K562 (cell line): ENCODE data around the gene TRERF1. TPM values are rescaled to one million over a fixed set of nuclear protein-coding genes. Genes with fewer than 3 reads are reported as not detected.

Source experiments
- ATAC-seq: fragments of 200-7000 bp; cut with Tn5 transposase; 3 replicates; pipeline ENCODE4 v1.9.1; 2020; ENCODE audit warnings: moderate library complexity
- BruUV-seq: library from RNA; stranded (reverse); fragments of 400-500 nt; replicated peaks from 2 replicates; lab custom pipeline; 2021; lab: Mats Ljungman, UMichigan
- CTCF ChIA-PET: fragments of 300-600 bp; formaldehyde crosslinking; extraction: SDS; loops from one replicate; lab custom pipeline; 2021; ENCODE audit warnings: low intra/inter-chr PET ratio; lab: Yijun Ruan, JAX
- POLR2A ChIA-PET: fragments of 300-600, 350-650 bp; sonication (Branson Sonifier 250); formaldehyde crosslinking; extraction: SDS; loops from one replicate; lab custom pipeline; 2021; ENCODE audit warnings: antibody characterized with exemption, inconsistent platforms; lab: Yijun Ruan, JAX
- DNase-seq, 4 experiments: peaks; one replicate each; pipeline versions ENCODE4 v3.0.0 to v3.0.0-alpha.2; 2011 to 2018; ENCODE audit warnings: low spot score in 3 of 4, mixed read lengths in 3 of 4; ENCODE audit errors: extremely low read depth in 1 of 4
- FAIRE-seq: peaks from 2 replicates; lab custom pipeline; 2011; peaks lifted over from hg19 to GRCh38; lab: Jason Lieb, UNC
- H2AFZ ChIP-seq: 2 replicates; pipeline ENCODE4 v1.6.0; 2011; ENCODE audit warnings: low read depth, low read length, control low read depth, inconsistent platforms
- H3K27ac ChIP-seq: fragments of 200-600 bp; 3 replicates; pipeline ENCODE4 v1.8.0; 2011; ENCODE audit warnings: low read depth, mild to moderate bottlenecking, control low read depth, inconsistent platforms, low read length, moderate library complexity, mixed read lengths; ENCODE audit errors: extremely low read depth
- H3K27me3 ChIP-seq, 2 experiments: fragments of 300-600 bp in 1 of 2; 2 replicates in 1 of 2; 3 replicates in 1 of 2; pipeline versions ENCODE4 v1.6.0 to v1.8.0; 2011; ENCODE audit warnings: inconsistent platforms in 2 of 2, low read length in 2 of 2, mild to moderate bottlenecking in 1 of 2, mixed read lengths in 1 of 2, moderate library complexity in 1 of 2; ENCODE audit not compliant: control insufficient read depth in 2 of 2, insufficient read depth in 2 of 2
- H3K36me3 ChIP-seq: fragments of 300-600 bp; 3 replicates; pipeline ENCODE4 v1.8.0; 2011; ENCODE audit warnings: mild to moderate bottlenecking, low read length, inconsistent platforms; ENCODE audit not compliant: control insufficient read depth, insufficient read depth
- H3K4me1 ChIP-seq, 2 experiments: fragments of 200-600 bp in 1 of 2; replicated peaks in 1 of 2; 2 replicates in 1 of 2; 3 replicates in 1 of 2; pipeline versions ENCODE4 v1.5.1 to v1.8.0; 2011; ENCODE audit warnings: inconsistent platforms in 2 of 2, low read length in 2 of 2, mild to moderate bottlenecking in 1 of 2, mixed read lengths in 1 of 2, moderate library complexity in 1 of 2; ENCODE audit not compliant: control insufficient read depth in 2 of 2, insufficient read depth in 2 of 2
- H3K4me2 ChIP-seq: 2 replicates; pipeline ENCODE4 v1.6.1; 2011; ENCODE audit warnings: low read length, control low read depth, inconsistent platforms, mixed read lengths; ENCODE audit not compliant: insufficient read depth
- H3K4me3 ChIP-seq: fragments of 200-600 bp; sonication (generic), shearing (Covaris generic); 2 replicates; pipeline ENCODE4 v1.5.1; 2016; ENCODE audit warnings: control low read depth, inconsistent platforms
- H3K79me2 ChIP-seq: fragments of 200-600 bp; 3 replicates; pipeline ENCODE4 v1.8.0; 2011; ENCODE audit warnings: low read length, inconsistent platforms; ENCODE audit not compliant: control insufficient read depth, insufficient read depth
- H3K9ac ChIP-seq, 2 experiments: 2 replicates each; pipeline versions ENCODE4 v1.6.0 to v1.6.1; 2011; ENCODE audit warnings: low read depth in 2 of 2, low read length in 2 of 2, control low read depth in 1 of 2, inconsistent platforms in 1 of 2, mild to moderate bottlenecking in 1 of 2, mixed read lengths in 1 of 2; ENCODE audit not compliant: insufficient read depth in 1 of 2
- H3K9me1 ChIP-seq: one replicate; pipeline ENCODE4 v1.6.0; 2011; ENCODE audit warnings: inconsistent platforms, mild to moderate bottlenecking, low read length, moderate library complexity; ENCODE audit not compliant: control insufficient read depth, insufficient read depth
- H3K9me3 ChIP-seq: replicated peaks from 2 replicates; pipeline ENCODE4 v1.5.1; 2011; ENCODE audit warnings: low read depth, low read length, inconsistent platforms; ENCODE audit not compliant: control insufficient read depth, insufficient read depth
- H4K20me1 ChIP-seq: replicated peaks from 2 replicates; pipeline ENCODE4 v1.6.1; 2011; ENCODE audit warnings: low read length, inconsistent platforms, mixed read lengths; ENCODE audit not compliant: control insufficient read depth, insufficient read depth
- ASH1L ChIP-seq: fragments of 450-650 bp; IDR thresholded peaks from 2 replicates; pipeline ENCODE4 v1.6.1; 2018; ENCODE audit warnings: borderline replicate concordance, mild to moderate bottlenecking, low read depth; ENCODE audit not compliant: partially characterized antibody
- CTCF ChIP-seq, 3 experiments: IDR thresholded peaks in 2 of 3; conservative IDR thresholded peaks in 1 of 3; 2 replicates each; pipeline ENCODE4 v1.5.1; 2011 to 2012; ENCODE audit warnings: low read length in 3 of 3, mild to moderate bottlenecking in 3 of 3, control low read depth in 2 of 3, improper control_type of control experiment in 1 of 3, inconsistent platforms in 1 of 3, low read depth in 1 of 3, mixed read lengths in 1 of 3, moderate library complexity in 1 of 3; ENCODE audit not compliant: insufficient read depth in 2 of 3
- EHMT2 ChIP-seq: fragments of 450-650 bp; IDR thresholded peaks from 2 replicates; pipeline ENCODE4 v1.6.1; 2018; ENCODE audit warnings: antibody characterized with exemption
- KHSRP ChIP-seq: fragments of 450-650 bp; IDR thresholded peaks from 2 replicates; pipeline ENCODE4 v1.6.1; 2017
- KLF10 ChIP-seq: fragments of 250-450 bp; sonication (Bioruptor Pico); IDR thresholded peaks from 2 replicates; pipeline ENCODE4 v1.6.1; 2021; ENCODE audit warnings: matching md5 sums
- LARP7 ChIP-seq: fragments of 450-650 bp; IDR thresholded peaks from 2 replicates; pipeline ENCODE4 v1.6.1; 2016
- MIER1 ChIP-seq: fragments of 450-650 bp; IDR thresholded peaks from 2 replicates; pipeline ENCODE4 v1.6.1; 2016; ENCODE audit warnings: antibody characterized with exemption, mild to moderate bottlenecking, low read depth
- POLR2H ChIP-seq: IDR thresholded peaks from 2 replicates; pipeline ENCODE4 v1.6.1; 2016; ENCODE audit warnings: missing genetic modification characterization, low read depth, mild to moderate bottlenecking, control low read depth, missing compliant biosample characterization, moderate library complexity
- RFX1 ChIP-seq: fragments of 450-650 bp; IDR thresholded peaks from 2 replicates; pipeline ENCODE4 v1.6.1; 2016; ENCODE audit warnings: mild to moderate bottlenecking, moderate library complexity
- SNRNP70 ChIP-seq: fragments of 200-400 bp; formaldehyde crosslinking; optimal IDR thresholded peaks from 2 replicates; pipeline ENCODE3; 2017; ENCODE audit warnings: low read depth, low read length
- SPI1 ChIP-seq: IDR thresholded peaks from 2 replicates; pipeline ENCODE4 v1.6.1; 2011; ENCODE audit warnings: low read depth, low read length, control low read depth, borderline replicate concordance
- ZNF12 ChIP-seq: sonication (generic); formaldehyde crosslinking; IDR thresholded peaks from 2 replicates; pipeline ENCODE4 v1.4.0; 2020; ENCODE audit warnings: mild to moderate bottlenecking, missing genetic modification reagents
- ZNF561 ChIP-seq: fragments of 450-650 bp; formaldehyde crosslinking; conservative IDR thresholded peaks from 2 replicates; pipeline ENCODE4 v1.4.0; 2020; ENCODE audit warnings: mild to moderate bottlenecking, moderate library complexity
- ZNF639 ChIP-seq, 2 experiments: fragments of 200-800 bp in 1 of 2; sonication (Bioruptor generic) in 1 of 2; sonication (generic) in 1 of 2; formaldehyde crosslinking in 1 of 2; IDR thresholded peaks in 1 of 2; conservative IDR thresholded peaks in 1 of 2; 2 replicates each; pipeline versions ENCODE4 v1.5.0 to v1.6.1; 2016 to 2020; ENCODE audit warnings: missing compliant biosample characterization in 1 of 2, missing genetic modification characterization in 1 of 2, missing genetic modification reagents in 1 of 2
- WGBS: fragments of 100-300 bp; shearing (Covaris generic); methylation state at CpG from one replicate; pipeline ENCODE4 v1.1.6; 2016; ENCODE audit warnings: low coverage, mixed read lengths; ENCODE audit not compliant: insufficient coverage; ENCODE audit errors: missing lambda C conversion rate; 5-methylcytosine and 5-hydroxymethylcytosine counted together
- in situ Hi-C: fragments of 300-500 bp; cut with MboI; formaldehyde crosslinking; loops from 4 replicates; pipeline ENCODE4 v1.15.0; 2018; ENCODE audit warnings: inconsistent platforms, mixed read lengths
- intact Hi-C: fragments of 100-400 bp; cut with micrococcal nuclease; formaldehyde crosslinking; loops from 2 replicates; pipeline ENCODE4 v1.14.2; 2022
- polyA plus RNA-seq, 8 experiments: library from polyadenylated mRNA; depleted of rRNA in 4 of 8; stranded (reverse) in 5 of 8; unstranded in 3 of 8; fragments of >200 nt; fragmentation: Nextera tagmentation in 2 of 8; fragmentation: Illumina TruSeq in 1 of 8; extraction: Ambion mirVana in 2 of 8; extraction: Trizol in 1 of 8; gene quantifications; 2 replicates each; pipeline versions ENCODE4 v1.2.1 to v1.2.3, GENCODE V29; 2011 to 2014; ENCODE audit warnings: inconsistent platforms in 1 of 8, missing spikeins in 1 of 8
- total RNA-seq, 7 experiments: library from RNA; depleted of rRNA in 6 of 7; stranded (reverse); fragments of >200 nt in 6 of 7; fragmentation: Illumina TruSeq in 2 of 7; extraction: Trizol in 2 of 7; gene quantifications; 2 replicates each; pipeline versions ENCODE4 v1.2.1 to v1.2.3, GENCODE V29; 2011 to 2021; ENCODE audit warnings: low replicate concordance in 1 of 7

TRERF1 gene
- total and polyA plus RNA-seq, 9 of the 15 experiments (the other 6 are each of a cell fraction or from before 2014, with no cell fraction given), result 0.04 to 0.20 (median 0.07) TPM; not detected in 3

- WGBS, result 28% methylated on average over 5 of the region's 5 CpGs
- H3K9ac ChIP-seq, result no peak overlapping the region
- H3K36me3 ChIP-seq, result no peaks in the 10 kb centered on the region
- H3K9me1 ChIP-seq, result no peaks in the 10 kb centered on the region
- no peaks in the 10 kb centered on the region for H4K20me1 ChIP-seq
- no peak overlapping the region for H3K27ac ChIP-seq
- no peaks in the 10 kb centered on the region for H3K4me1 ChIP-seq
- TF ChIP-seq RFX1 (no peak), ASH1L (no peak), SNRNP70 (no peak), EHMT2 (no peak), SPI1 (no peak), MIER1 (no peak), LARP7 (no peak), KLF10 (CRISPR knock-in tag) (no peak), ZNF561 (no peak), ZNF12 (CRISPR knock-in tag) (no peak), ZNF639 (CRISPR knock-in tag; conservative IDR thresholded peaks at IDR 0.05 in 1 of 2, IDR thresholded peaks at IDR 0.05 in 1 of 2) (no peak), CTCF (IDR thresholded peaks at IDR 0.05 in 2 of 3, conservative IDR thresholded peaks at IDR 0.05 in 1 of 3; ENCODE audit: insufficient read depth in 2 of 3, low read depth in 1 of 3, low read length in 3 of 3) (no peak), POLR2H (tag) (no peak), KHSRP (no peak)
- CTCF ChIA-PET, result no interaction called here
- no peak for ATAC-seq
- FAIRE-seq, result no peak
- POLR2A ChIA-PET, result interaction anchor here (1.0 kb wide), 1 partner anchor 9 kb away, joined by 4 read pairs; no protein-coding TSS in a partner anchor
- in situ Hi-C loops, result no loop called here
- H3K9me3 ChIP-seq, result no peaks in the 10 kb centered on the region
- BruUV-seq, result no TSS peak
- no peak overlapping the region for H3K4me2 ChIP-seq
- intact Hi-C loops, result no loop called here
- no peak overlapping the region for H3K4me3 ChIP-seq
- H3K27me3 ChIP-seq, result peaks cover 19 to 24% of the 10 kb centered on the region in 2 experiments
- H2AFZ ChIP-seq, result no peak overlapping the region
- DNase-seq, result no peak
- H3K79me2 ChIP-seq, result no peaks in the 10 kb centered on the region
These were observed 209.8 kb downstream of the TRERF1 start for GRCh38 chr6:42241915-42242314.
